HUES64 (cell line): ENCODE measurements around the gene RCAN1. TPM values are rescaled to one million over a fixed set of nuclear protein-coding genes. Genes with fewer than 3 reads are reported as not detected.

ENCODE experiments used
- H3K27ac ChIP-seq: 2 replicates; pipeline ENCODE4 v1.7.0; 2013; ENCODE audit warnings: low read depth, low read length, inconsistent platforms
- H3K27me3 ChIP-seq: 2 replicates; pipeline ENCODE4 v1.6.1; 2013; ENCODE audit warnings: mild to moderate bottlenecking, low read length; ENCODE audit not compliant: insufficient read depth
- H3K36me3 ChIP-seq: 2 replicates; pipeline ENCODE4 v1.6.1; 2013; ENCODE audit warnings: mild to moderate bottlenecking, low read length; ENCODE audit not compliant: insufficient read depth
- H3K4me1 ChIP-seq: 2 replicates; pipeline ENCODE4 v1.6.1; 2013; ENCODE audit warnings: mild to moderate bottlenecking, low read length, moderate library complexity; ENCODE audit not compliant: insufficient read depth
- H3K4me3 ChIP-seq: 2 replicates; pipeline ENCODE4 v1.5.1; 2013; ENCODE audit warnings: mild to moderate bottlenecking, low read length, moderate library complexity
- H3K9ac ChIP-seq: 2 replicates; pipeline ENCODE4 v1.6.1; 2013; ENCODE audit warnings: mild to moderate bottlenecking, low read depth, low read length
- H3K9me3 ChIP-seq: 2 replicates; pipeline ENCODE4 v1.6.1; 2013; ENCODE audit warnings: low read depth, low read length; ENCODE audit not compliant: insufficient read depth
- WGBS: fragments of 150-250, 120-280 bp; methylation state at CpG from one replicate; pipeline ENCODE4 v1.1.7; 2013; ENCODE audit warnings: missing lambda C conversion rate; 5-methylcytosine and 5-hydroxymethylcytosine counted together
- polyA plus RNA-seq, 2 experiments: library from polyadenylated mRNA; stranded (reverse); fragments of 50-300 nt; gene quantifications; one replicate each; pipeline ENCODE4 v1.2.3, GENCODE V29; 2013

The RCAN1 gene
- polyA plus RNA-seq (2013, experiment 1 of 2), result 5.8 TPM
- polyA plus RNA-seq (2013, experiment 2 of 2), result 6.4 TPM

DNA sequence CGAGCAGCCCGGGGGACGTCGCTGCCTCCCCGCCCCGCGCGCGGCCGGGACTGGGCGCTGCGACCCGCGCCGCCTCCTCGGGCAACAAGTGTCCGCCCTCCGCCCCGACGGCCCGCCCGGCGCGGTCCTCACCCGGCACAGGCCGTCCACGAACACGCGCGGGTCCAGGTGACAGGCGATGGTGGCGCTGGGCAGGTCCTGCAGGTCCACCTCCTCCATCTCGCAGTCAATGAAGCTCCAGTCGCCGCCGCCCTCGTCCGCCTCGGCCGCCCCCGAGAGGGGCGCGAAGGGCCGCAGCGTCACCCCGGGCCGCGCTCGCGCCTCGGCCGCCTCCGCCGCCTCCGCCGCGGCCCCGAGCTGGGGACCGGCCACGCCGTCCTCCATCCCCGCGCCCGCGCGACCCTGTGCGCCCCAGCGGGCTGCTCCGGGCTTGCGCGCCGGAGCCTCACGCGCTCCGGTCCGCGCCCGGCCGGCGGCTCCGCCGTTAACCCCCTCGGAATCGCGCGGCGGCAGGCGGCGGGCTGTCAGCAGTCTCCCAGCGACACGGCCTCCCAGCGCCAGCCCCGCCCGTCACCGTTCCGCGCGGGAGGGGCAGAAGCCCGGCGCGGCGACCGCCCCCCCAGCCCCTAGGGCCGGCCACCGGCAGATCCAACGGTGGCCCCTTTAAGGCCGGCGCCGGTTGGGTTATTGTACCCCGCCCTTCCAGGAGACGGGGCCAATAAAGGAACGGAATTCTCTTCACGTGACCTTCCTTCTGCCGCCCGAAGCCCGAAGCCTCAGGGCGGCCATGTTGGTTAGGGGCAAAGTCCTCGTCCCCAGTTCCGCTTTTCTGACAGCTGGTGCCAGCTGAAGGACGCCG is at the start of gene RCAN1:
TSS of gene RCAN1 (minus strand) at position 486 of the 859 bp plus-strand sequence. CDS start at position 384, 102 bp downstream.
- WGBS, result under 1% methylated on average over 121 of the region's 121 CpGs
- H3K9me3 ChIP-seq, result no peaks in the 10 kb centered on the region
- H3K9ac ChIP-seq, result peak within 1 kb of the TSS; percentile 27; the same call in 1 of the 2 replicates
- no peaks in the 10 kb centered on the region for H3K4me1 ChIP-seq
- no peaks in the 10 kb centered on the region for H3K36me3 ChIP-seq
- H3K27ac ChIP-seq, result no peak within 1 kb of the TSS
- peak within 1 kb of the TSS; percentile 66 for H3K4me3 ChIP-seq
- peaks cover 51% of the 10 kb centered on the region for H3K27me3 ChIP-seq

DNA sequence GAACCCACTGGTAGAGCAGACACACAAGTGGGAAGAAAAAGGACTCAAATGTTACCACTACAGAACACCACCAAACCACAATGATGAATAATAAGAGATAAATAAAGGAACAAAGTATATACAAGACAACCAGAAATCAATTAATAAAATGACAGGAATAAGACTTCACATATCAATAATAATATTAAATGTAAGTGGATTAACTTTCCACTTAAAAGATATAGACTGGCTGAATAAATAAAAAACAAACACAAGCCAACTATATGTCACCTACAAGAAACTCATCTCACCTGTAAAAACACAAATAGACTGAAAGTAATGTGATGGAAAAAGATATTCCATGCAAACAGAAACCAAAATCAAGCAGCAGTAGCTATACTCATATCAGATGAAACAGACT is 46.9 kb upstream of the RCAN1 start:
- H3K4me1 ChIP-seq, result no peaks in the 10 kb centered on the region
- H3K27me3 ChIP-seq, result peaks cover 18% of the 10 kb centered on the region
- no peaks in the 10 kb centered on the region for H3K9me3 ChIP-seq
- H3K27ac ChIP-seq, result no peak overlapping the region
- H3K36me3 ChIP-seq, result no peaks in the 10 kb centered on the region
- H3K4me3 ChIP-seq, result no peak overlapping the region
- no peak overlapping the region for H3K9ac ChIP-seq

- Histone ChIP-seq H3K4me3 (no peak overlapping the region), H3K27ac (no peak overlapping the region), H3K9ac (no peak overlapping the region), H3K27me3 (peaks cover 2% of the 10 kb centered on the region), H3K4me1 (no peaks in the 10 kb centered on the region), H3K36me3 (no peaks in the 10 kb centered on the region), H3K9me3 (no peaks in the 10 kb centered on the region)
- 91% methylated on average over 6 of the region's 6 CpGs for WGBS
Measured at GRCh38 chr21:34653522-34653921, 38.6 kb upstream of the RCAN1 start.

DNA sequence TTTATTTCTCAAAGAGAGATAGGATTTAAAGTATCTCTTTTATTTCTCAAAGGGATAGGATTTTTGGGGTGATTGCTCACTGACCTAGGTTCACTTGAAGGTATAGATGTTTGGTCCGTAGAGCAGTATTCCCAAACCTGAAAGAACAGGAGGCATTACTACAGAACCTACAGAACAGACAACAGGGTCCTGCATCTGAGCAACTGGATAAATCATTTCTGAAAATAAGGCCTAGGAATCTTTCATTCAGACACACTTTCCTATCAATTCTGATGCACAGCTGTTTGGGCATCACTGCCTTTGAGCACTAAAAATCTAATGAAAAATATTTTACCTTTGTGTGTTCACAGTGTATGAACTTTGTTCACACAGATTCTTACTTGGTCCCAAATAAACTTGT is 36.7 kb upstream of the RCAN1 start:
- no peaks in the 10 kb centered on the region for H3K4me1 ChIP-seq
- H3K9me3 ChIP-seq, result no peaks in the 10 kb centered on the region
- no peaks in the 10 kb centered on the region for H3K36me3 ChIP-seq
- no CpG with 5 or more reads among the region's 1 CpG for WGBS
- H3K27me3 ChIP-seq, result peaks cover 2% of the 10 kb centered on the region
- H3K27ac ChIP-seq, result no peak overlapping the region
- no peak overlapping the region for H3K9ac ChIP-seq
- H3K4me3 ChIP-seq, result no peak overlapping the region

GRCh38 chr21:34650861-34651431 is 36.0 kb upstream of the RCAN1 start:
- Histone ChIP-seq H3K27me3 (peaks cover 2% of the 10 kb centered on the region), H3K4me3 (no peak overlapping the region), H3K9me3 (no peaks in the 10 kb centered on the region), H3K9ac (no peak overlapping the region), H3K36me3 (no peaks in the 10 kb centered on the region), H3K27ac (no peak overlapping the region), H3K4me1 (no peaks in the 10 kb centered on the region)
- 77% methylated on average over 1 of the region's 1 CpG for WGBS

DNA sequence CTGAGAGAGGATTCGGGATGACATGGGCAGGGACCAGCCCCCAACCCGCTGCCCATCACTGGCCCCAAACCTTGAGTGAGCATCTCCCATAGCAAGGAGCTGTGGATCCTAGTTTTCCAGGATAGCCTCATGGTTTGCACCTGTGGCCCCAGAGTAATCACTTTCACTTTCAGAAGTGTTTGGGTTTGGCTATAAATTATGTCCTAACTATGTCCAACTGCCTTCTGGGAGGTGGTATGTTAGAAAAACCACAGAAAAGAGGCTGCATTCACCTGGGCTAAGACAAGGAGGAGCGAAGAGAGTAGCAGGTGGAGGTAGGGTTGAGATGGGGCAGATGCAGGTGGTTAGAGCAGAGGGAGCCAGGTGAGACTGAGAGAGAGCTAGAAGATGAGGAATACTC is 34.5 kb upstream of the RCAN1 start:
- Histone ChIP-seq H3K27ac (no peak overlapping the region), H3K36me3 (no peaks in the 10 kb centered on the region), H3K9ac (no peak overlapping the region), H3K4me1 (no peaks in the 10 kb centered on the region), H3K9me3 (no peaks in the 10 kb centered on the region), H3K4me3 (no peak overlapping the region), H3K27me3 (peaks cover 2% of the 10 kb centered on the region)
- 93% methylated on average over 3 of the region's 3 CpGs for WGBS

DNA sequence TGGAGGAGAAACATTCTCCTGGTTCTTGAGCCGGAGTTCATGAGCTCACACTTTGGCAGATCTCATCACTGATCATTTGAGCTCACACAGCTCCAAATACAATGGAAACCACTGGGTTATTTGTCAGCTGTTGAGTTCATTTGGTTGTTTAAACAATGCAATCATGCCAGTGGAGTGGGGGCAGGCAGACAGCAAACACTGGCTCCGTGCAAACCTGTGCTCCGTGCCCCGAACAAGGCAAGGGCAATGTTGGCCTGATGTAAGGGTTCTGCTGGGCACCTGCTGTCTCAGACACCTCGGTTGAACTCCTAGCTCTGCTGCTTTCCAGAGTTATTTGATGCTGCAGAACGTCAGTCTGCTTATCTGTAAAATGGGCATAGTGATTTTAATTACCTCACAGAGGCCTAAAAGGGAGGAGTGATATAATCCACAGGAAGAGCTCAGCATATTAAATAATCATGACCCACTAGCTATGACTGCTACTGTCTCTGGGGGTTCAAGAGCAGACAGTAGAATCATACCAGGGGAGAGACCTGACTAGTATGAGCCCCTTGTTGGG is 33.9 kb upstream of the RCAN1 start:
- Histone ChIP-seq H3K4me3 (no peak overlapping the region), H3K36me3 (no peaks in the 10 kb centered on the region), H3K4me1 (no peaks in the 10 kb centered on the region), H3K9ac (no peak overlapping the region), H3K27ac (no peak overlapping the region), H3K9me3 (no peaks in the 10 kb centered on the region), H3K27me3 (peaks cover 2% of the 10 kb centered on the region)
- WGBS, result 84% methylated on average over 6 of the region's 6 CpGs

DNA sequence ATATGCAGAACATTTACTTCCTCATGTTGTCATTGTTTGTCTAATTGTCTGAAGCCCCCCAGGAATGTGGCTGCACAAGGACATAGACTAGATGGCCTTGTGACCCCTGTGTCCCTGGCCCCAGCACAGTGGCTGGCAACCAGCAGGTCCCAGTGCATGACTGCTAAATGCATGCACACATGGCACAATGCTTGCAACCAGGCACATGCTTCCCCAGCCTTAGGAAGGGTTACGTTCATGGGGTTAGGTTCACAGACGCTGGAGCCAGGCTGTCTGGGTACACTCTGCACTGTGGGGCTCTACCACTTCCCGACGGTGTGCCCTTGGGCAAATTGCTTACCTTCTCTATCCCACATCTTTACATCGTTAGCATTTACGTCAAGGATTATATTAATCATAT is 32.6 kb upstream of the RCAN1 start:
- Histone ChIP-seq H3K27me3 (peaks cover 2% of the 10 kb centered on the region), H3K9ac (no peak overlapping the region), H3K36me3 (no peaks in the 10 kb centered on the region), H3K4me3 (no peak overlapping the region), H3K27ac (no peak overlapping the region), H3K4me1 (no peaks in the 10 kb centered on the region), H3K9me3 (no peaks in the 10 kb centered on the region)
- WGBS, result 81% methylated on average over 5 of the region's 6 CpGs

DNA sequence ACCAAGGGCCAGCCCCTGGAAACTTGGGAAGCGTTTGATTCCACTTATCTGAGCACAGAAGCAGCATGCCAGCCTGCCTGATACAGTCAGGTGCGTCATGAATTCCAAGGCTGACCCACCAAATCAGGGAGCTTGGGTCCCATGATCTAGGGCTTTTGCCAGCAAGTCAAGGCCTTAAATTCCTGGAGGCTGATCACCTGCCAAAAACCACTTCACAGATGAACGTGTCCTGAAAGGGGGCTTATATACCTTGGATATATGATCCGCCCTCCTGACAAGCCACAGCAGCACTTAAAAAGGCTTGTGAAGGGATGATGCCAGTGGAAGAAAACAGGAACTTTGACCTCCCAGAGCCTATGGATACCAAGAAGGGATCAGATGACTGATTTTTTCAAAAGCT is 29.9 kb upstream of the RCAN1 start:
- Histone ChIP-seq H3K27ac (no peak overlapping the region), H3K4me1 (no peaks in the 10 kb centered on the region), H3K9ac (no peak overlapping the region), H3K4me3 (no peak overlapping the region), H3K9me3 (no peaks in the 10 kb centered on the region), H3K27me3 (peaks cover 2% of the 10 kb centered on the region; the same call in 1 of the 2 replicates), H3K36me3 (no peaks in the 10 kb centered on the region)
- 96% methylated on average over 4 of the region's 4 CpGs for WGBS

DNA sequence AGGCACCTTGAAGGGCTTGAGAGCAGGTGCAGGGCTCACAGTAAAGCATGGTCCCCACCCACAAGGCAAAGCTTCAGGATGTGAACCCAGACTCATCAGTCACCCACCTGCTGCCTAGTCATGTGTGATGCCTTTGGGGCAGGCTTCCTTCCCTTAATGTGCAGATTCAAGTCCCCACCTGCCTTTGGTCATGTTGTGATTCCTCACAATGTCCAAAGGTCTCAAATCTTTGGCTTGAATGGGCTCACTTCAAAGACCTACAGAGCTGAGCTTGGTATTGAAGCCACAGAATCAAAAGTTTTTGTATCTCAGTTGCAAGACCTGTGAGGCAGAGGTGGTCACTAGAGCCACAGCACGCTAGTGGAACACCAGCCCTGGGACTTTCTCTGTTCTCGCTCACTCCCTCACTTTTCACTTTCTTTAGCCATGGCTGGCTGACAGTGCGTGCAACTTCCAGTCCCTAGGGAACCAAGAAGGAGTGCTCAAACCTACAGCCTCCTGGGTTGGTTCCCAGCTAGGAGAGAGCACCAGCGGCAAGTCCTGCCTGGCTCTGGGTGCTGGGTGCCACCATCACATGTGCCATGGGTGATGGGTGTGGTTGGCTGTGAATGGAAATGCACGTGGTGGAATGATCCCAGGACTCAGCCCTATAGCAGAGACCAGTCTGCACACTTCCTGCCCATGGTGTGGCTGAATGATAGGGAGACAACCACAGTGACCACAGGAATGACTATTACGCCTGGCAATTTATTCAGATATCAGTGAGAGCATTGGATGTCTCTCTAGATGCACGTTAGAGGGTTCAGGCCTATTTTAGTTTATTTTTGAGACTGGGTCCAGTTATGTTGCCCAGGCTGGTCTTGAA is 27.5 kb upstream of the RCAN1 start:
- Histone ChIP-seq H3K4me1 (no peaks in the 10 kb centered on the region), H3K27ac (no peak overlapping the region), H3K9ac (no peak overlapping the region), H3K27me3 (peaks cover 2% of the 10 kb centered on the region; the same call in 1 of the 2 replicates), H3K9me3 (no peaks in the 10 kb centered on the region), H3K36me3 (no peaks in the 10 kb centered on the region), H3K4me3 (no peak overlapping the region)
- 90% methylated on average over 7 of the region's 7 CpGs for WGBS

DNA sequence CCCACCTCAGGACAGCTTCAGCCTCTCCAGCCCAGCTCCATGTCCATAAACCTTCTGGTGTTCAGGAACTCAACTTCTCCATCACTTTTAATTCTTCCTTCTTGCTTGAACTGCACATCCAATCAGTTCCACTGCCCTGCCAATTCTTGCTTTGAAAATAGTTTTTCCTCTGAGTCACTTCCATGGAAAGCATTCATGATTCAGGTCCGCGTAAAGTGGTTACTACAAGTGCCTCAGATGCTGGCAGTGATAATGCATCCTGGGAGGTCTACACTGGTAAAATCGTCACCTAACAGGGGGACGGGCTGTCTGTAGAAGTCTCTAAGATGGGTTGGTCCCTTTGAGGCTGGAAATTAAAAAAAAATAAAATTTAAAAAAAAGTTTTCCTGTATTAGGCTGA is 25.9 kb upstream of the RCAN1 start:
- no peaks in the 10 kb centered on the region for H3K36me3 ChIP-seq
- no peaks in the 10 kb centered on the region for H3K27me3 ChIP-seq
- 89% methylated on average over 4 of the region's 4 CpGs for WGBS
- no peak overlapping the region for H3K9ac ChIP-seq
- no peak overlapping the region for H3K27ac ChIP-seq
- H3K9me3 ChIP-seq, result no peaks in the 10 kb centered on the region
- no peaks in the 10 kb centered on the region for H3K4me1 ChIP-seq
- H3K4me3 ChIP-seq, result no peak overlapping the region
